ENCODE measurements around the gene MDFIC. TPM values are rescaled to one million over a fixed set of nuclear protein-coding genes. Genes with fewer than 3 reads are reported as not detected.
A peak's percentile ranks its signal among the peaks of the same experiment; 100 is the strongest.

MDFIC gene
- total RNA-seq, 1 donor from 2014 or later, result 5.4 TPM

GRCh38 chr7:114919587-114919986 is 2.3 kb upstream of the MDFIC start:
- Mint-ChIP-seq H3K4me3 (ENCODE audit: low read depth) (no peak overlapping the region), H3K27ac (peak overlapping the region; percentile 12), H3K27me3 (peaks cover 11% of the 10 kb centered on the region), H3K4me1 (ENCODE audit: low read depth) (peaks cover 15% of the 10 kb centered on the region), H3K36me3 (ENCODE audit: insufficient read depth) (no peaks in the 10 kb centered on the region), H3K9me3 (ENCODE audit: low read depth) (no peaks in the 10 kb centered on the region)
- TF ChIP-seq CTCF (IDR thresholded peaks at IDR 0.05; ENCODE audit: unreplicated experiment), result no peak
- DNase-seq (ENCODE audit: low spot score, unreplicated experiment), result no peak

- H3K27ac Mint-ChIP-seq, result peak overlapping the region; percentile 91
- H3K4me3 Mint-ChIP-seq (ENCODE audit: low read depth), result peak overlapping the region; percentile 92
- no peak for DNase-seq (ENCODE audit: low spot score, unreplicated experiment)
- no peak for TF ChIP-seq CTCF (IDR thresholded peaks at IDR 0.05; ENCODE audit: unreplicated experiment)
- H3K27me3 Mint-ChIP-seq, result peaks cover 11% of the 10 kb centered on the region
- H3K9me3 Mint-ChIP-seq (ENCODE audit: low read depth), result no peaks in the 10 kb centered on the region
- H3K4me1 Mint-ChIP-seq (ENCODE audit: low read depth), result peaks cover 13% of the 10 kb centered on the region
- H3K36me3 Mint-ChIP-seq (ENCODE audit: insufficient read depth), result no peaks in the 10 kb centered on the region
Measured at GRCh38 chr7:114921631-114922025, 266 bp upstream of the MDFIC start.

- peaks cover 8% of the 10 kb centered on the region for H3K4me1 Mint-ChIP-seq (ENCODE audit: low read depth)
- TF ChIP-seq CTCF (IDR thresholded peaks at IDR 0.05; ENCODE audit: unreplicated experiment), result no peak
- H3K36me3 Mint-ChIP-seq (ENCODE audit: insufficient read depth), result no peaks in the 10 kb centered on the region
- H3K9me3 Mint-ChIP-seq (ENCODE audit: low read depth), result no peaks in the 10 kb centered on the region
- peak overlapping the region; percentile 92 for H3K27ac Mint-ChIP-seq
- H3K4me3 Mint-ChIP-seq (ENCODE audit: low read depth), result peak overlapping the region; percentile 92
- H3K27me3 Mint-ChIP-seq, result peaks cover 11% of the 10 kb centered on the region
- peak; percentile 19 for DNase-seq (ENCODE audit: low spot score, unreplicated experiment)
Measured at GRCh38 chr7:114922652-114923402, 933 bp downstream of the MDFIC start.

GRCh38 chr7:114923403-114923713 is 1.5 kb downstream of the MDFIC start:
- DNase-seq (ENCODE audit: low spot score, unreplicated experiment), result no peak
- Mint-ChIP-seq H3K4me3 (ENCODE audit: low read depth) (peak overlapping the region; percentile 92), H3K9me3 (ENCODE audit: low read depth) (no peaks in the 10 kb centered on the region), H3K27me3 (peaks cover 11% of the 10 kb centered on the region), H3K27ac (peak overlapping the region; percentile 77), H3K36me3 (ENCODE audit: insufficient read depth) (no peaks in the 10 kb centered on the region), H3K4me1 (ENCODE audit: low read depth) (peaks cover 8% of the 10 kb centered on the region)
- TF ChIP-seq CTCF (IDR thresholded peaks at IDR 0.05; ENCODE audit: unreplicated experiment), result no peak

- H3K27ac Mint-ChIP-seq, result no peak overlapping the region
- H3K36me3 Mint-ChIP-seq (ENCODE audit: insufficient read depth), result no peaks in the 10 kb centered on the region
- no peak for TF ChIP-seq CTCF (IDR thresholded peaks at IDR 0.05; ENCODE audit: unreplicated experiment)
- peaks cover 8% of the 10 kb centered on the region for H3K4me1 Mint-ChIP-seq (ENCODE audit: low read depth)
- peaks cover 11% of the 10 kb centered on the region for H3K27me3 Mint-ChIP-seq
- no peak for DNase-seq (ENCODE audit: low spot score, unreplicated experiment)
- H3K9me3 Mint-ChIP-seq (ENCODE audit: low read depth), result no peaks in the 10 kb centered on the region
- H3K4me3 Mint-ChIP-seq (ENCODE audit: low read depth), result no peak overlapping the region
Measured at GRCh38 chr7:114924038-114924712, 2.3 kb downstream of the MDFIC start.
